OCI-LY3 (cell line): ENCODE data around the gene SERPINI1.

Experiments
- H2AFZ ChIP-seq: fragments of 200-600, 300-600 bp; shearing (Covaris generic); 2 replicates; pipeline ENCODE4 v1.6.0; 2014; ENCODE audit warnings: antibody characterized with exemption, low read depth, low read length
- H3K27ac ChIP-seq: fragments of 200-600, 300-600 bp; sonication (generic); 2 replicates; pipeline ENCODE4 v1.5.1; 2014; ENCODE audit warnings: mild to moderate bottlenecking, low read length, moderate library complexity, mixed read lengths
- H3K27me3 ChIP-seq: fragments of 200-600, 300-600 bp; sonication (generic); 2 replicates; pipeline ENCODE4 v1.6.1; 2014; ENCODE audit warnings: low read depth, low read length, mixed read lengths
- H3K36me3 ChIP-seq: fragments of 200-600, 300-600 bp; sonication (generic); replicated peaks from 2 replicates; pipeline ENCODE3; 2014; ENCODE audit warnings: low read depth, low read length, mixed read lengths
- H3K4me1 ChIP-seq: fragments of 300-600, 200-600 bp; sonication (generic); 2 replicates; pipeline ENCODE4 v1.6.1; 2014; ENCODE audit warnings: low read length, mixed read lengths
- H3K4me2 ChIP-seq: fragments of 200-600, 300-600 bp; sonication (generic); 2 replicates; pipeline ENCODE4 v1.6.1; 2014; ENCODE audit warnings: low read length, mixed read lengths
- H3K4me3 ChIP-seq: fragments of 300-600, 200-600 bp; sonication (generic); 2 replicates; pipeline ENCODE4 v1.5.1; 2014; ENCODE audit warnings: antibody characterized with exemption, mild to moderate bottlenecking, low read length, moderate library complexity
- H3K79me2 ChIP-seq: fragments of 300-600, 200-600 bp; shearing (Covaris generic); 2 replicates; pipeline ENCODE4 v1.6.1; 2014; ENCODE audit warnings: mild to moderate bottlenecking, low read length, mixed read lengths
- H3K9ac ChIP-seq: fragments of 300-600, 200-600 bp; shearing (Covaris generic); 2 replicates; pipeline ENCODE4 v1.6.0; 2014; ENCODE audit warnings: mild to moderate bottlenecking, low read length, moderate library complexity
- H3K9me3 ChIP-seq: fragments of 200-600, 300-600 bp; shearing (Covaris generic); 2 replicates; pipeline ENCODE4 v1.6.1; 2014; ENCODE audit warnings: low read length, mixed read lengths; ENCODE audit not compliant: insufficient read depth
- H4K20me1 ChIP-seq: fragments of 200-600, 300-600 bp; sonication (generic); 2 replicates; pipeline ENCODE4 v1.6.1; 2016; ENCODE audit warnings: low read length, mixed read lengths; ENCODE audit not compliant: insufficient read depth
- CTCF ChIP-seq: fragments of 200-600, 300-600 bp; sonication (generic); IDR thresholded peaks from 2 replicates; pipeline ENCODE4 v1.5.1; 2014; ENCODE audit warnings: antibody characterized with exemption, low read length, low read depth
- EZH2phosphoT487 ChIP-seq: fragments of 200-600 bp; shearing (Covaris generic); IDR thresholded peaks from 2 replicates; pipeline ENCODE4 v1.6.1; 2018; ENCODE audit warnings: antibody characterized with exemption, mixed run types, low read depth

SERPINI1 gene

GRCh38 chr3:167851749-167852148 is 116.2 kb downstream of the SERPINI1 start:
- H3K36me3 ChIP-seq = no peaks in the 10 kb centered on the region
- H3K4me2 ChIP-seq = no peak overlapping the region
- no peaks in the 10 kb centered on the region for H3K9me3 ChIP-seq
- H3K27me3 ChIP-seq = no peaks in the 10 kb centered on the region
- H4K20me1 ChIP-seq = no peaks in the 10 kb centered on the region
- no peaks in the 10 kb centered on the region for H3K4me1 ChIP-seq
- TF ChIP-seq CTCF (no peak), EZH2phosphoT487 (no peak)
- no peak overlapping the region for H3K27ac ChIP-seq
- H3K79me2 ChIP-seq = no peaks in the 10 kb centered on the region
- no peak overlapping the region for H3K4me3 ChIP-seq
- no peak overlapping the region for H2AFZ ChIP-seq
- no peak overlapping the region for H3K9ac ChIP-seq

- Histone ChIP-seq H3K4me1 (no peaks in the 10 kb centered on the region), H3K27ac (no peak overlapping the region), H3K4me2 (no peak overlapping the region), H3K79me2 (no peaks in the 10 kb centered on the region), H3K36me3 (no peaks in the 10 kb centered on the region), H2AFZ (no peak overlapping the region), H4K20me1 (no peaks in the 10 kb centered on the region), H3K9ac (no peak overlapping the region), H3K4me3 (no peak overlapping the region), H3K9me3 (no peaks in the 10 kb centered on the region), H3K27me3 (no peaks in the 10 kb centered on the region)
- TF ChIP-seq EZH2phosphoT487 (no peak), CTCF (no peak)
Observed at GRCh38 chr3:167852216-167852615, 116.7 kb downstream of the SERPINI1 start.

GRCh38 chr3:167854063-167854462 is 118.5 kb downstream of the SERPINI1 start:
- TF ChIP-seq EZH2phosphoT487 (no peak), CTCF (no peak)
- H2AFZ ChIP-seq = no peak overlapping the region
- H3K9me3 ChIP-seq = no peaks in the 10 kb centered on the region
- H3K4me1 ChIP-seq = no peaks in the 10 kb centered on the region
- H3K27me3 ChIP-seq = no peaks in the 10 kb centered on the region
- H3K4me3 ChIP-seq = no peak overlapping the region
- H3K79me2 ChIP-seq = no peaks in the 10 kb centered on the region
- no peaks in the 10 kb centered on the region for H3K36me3 ChIP-seq
- no peaks in the 10 kb centered on the region for H4K20me1 ChIP-seq
- H3K27ac ChIP-seq = no peak overlapping the region
- H3K9ac ChIP-seq = no peak overlapping the region
- H3K4me2 ChIP-seq = no peak overlapping the region

- H2AFZ ChIP-seq = no peak overlapping the region
- H3K79me2 ChIP-seq = no peaks in the 10 kb centered on the region
- H3K27ac ChIP-seq = no peak overlapping the region
- no peaks in the 10 kb centered on the region for H4K20me1 ChIP-seq
- TF ChIP-seq CTCF (no peak), EZH2phosphoT487 (no peak)
- H3K4me2 ChIP-seq = no peak overlapping the region
- no peaks in the 10 kb centered on the region for H3K27me3 ChIP-seq
- no peak overlapping the region for H3K9ac ChIP-seq
- H3K4me1 ChIP-seq = peaks cover 6% of the 10 kb centered on the region
- H3K9me3 ChIP-seq = no peaks in the 10 kb centered on the region
- no peak overlapping the region for H3K4me3 ChIP-seq
- no peaks in the 10 kb centered on the region for H3K36me3 ChIP-seq
Observed at GRCh38 chr3:167854846-167855245, 119.3 kb downstream of the SERPINI1 start.
